CMK (cell line): ENCODE measurements around the gene SUPT5H.

Source experiments
- DNase-seq: peaks from one replicate; pipeline ENCODE4 v3.0.0-alpha.2; 2010; ENCODE audit warnings: low read depth

SUPT5H gene

GRCh38 chr19:39497996-39498797 lies 52.8 kb downstream of the SUPT5H start:
- no peak for DNase-seq

- no peak for DNase-seq
Observed at GRCh38 chr19:39498798-39499642, 53.6 kb downstream of the SUPT5H start, which contains the start of gene DLL3. Gene DLL3, plus strand, starts transcription at chr19:39498947. Its CDS starts 28 bp downstream, at chr19:39498975.

GRCh38 chr19:39499932-39500331 lies 54.5 kb downstream of the SUPT5H start:
- no peak for DNase-seq

- no peak for DNase-seq
Observed at GRCh38 chr19:39500543-39500942, 55.2 kb downstream of the SUPT5H start.

GRCh38 chr19:39501340-39501739 lies 56.0 kb downstream of the SUPT5H start:
- DNase-seq: no peak

GRCh38 chr19:39502640-39503417 lies 57.4 kb downstream of the SUPT5H start:
- peak; percentile 69 for DNase-seq

- no peak for DNase-seq
Observed at GRCh38 chr19:39506598-39506943, 61.2 kb downstream of the SUPT5H start.

- DNase-seq: peak; percentile 62
Observed at GRCh38 chr19:39506944-39507714, 61.7 kb downstream of the SUPT5H start.

GRCh38 chr19:39507715-39508364 lies 62.5 kb downstream of the SUPT5H start:
- no peak for DNase-seq

- no peak for DNase-seq
Observed at GRCh38 chr19:39508629-39509028, 63.2 kb downstream of the SUPT5H start.

- no peak for DNase-seq
Observed at GRCh38 chr19:39509233-39509632, 63.9 kb downstream of the SUPT5H start.

- no peak for DNase-seq
Observed at GRCh38 chr19:39512988-39513387, 67.6 kb downstream of the SUPT5H start.

- no peak for DNase-seq
Observed at GRCh38 chr19:39514840-39515550, 69.6 kb downstream of the SUPT5H start, which contains the start of gene SELENOV. Gene SELENOV, plus strand, starts transcription at chr19:39515139. Its CDS starts 74 bp downstream, at chr19:39515213.

GRCh38 chr19:39515551-39516191 lies 70.3 kb downstream of the SUPT5H start:
- DNase-seq: no peak

- DNase-seq: no peak
Observed at GRCh38 chr19:39516270-39516669, 70.9 kb downstream of the SUPT5H start.

- DNase-seq: no peak
Observed at GRCh38 chr19:39517432-39517831, 72.0 kb downstream of the SUPT5H start.

- no peak for DNase-seq
Observed at GRCh38 chr19:39518458-39518857, 73.1 kb downstream of the SUPT5H start.

GRCh38 chr19:39518975-39519374 lies 73.6 kb downstream of the SUPT5H start:
- no peak for DNase-seq

- no peak for DNase-seq
Observed at GRCh38 chr19:39520541-39521484, 75.4 kb downstream of the SUPT5H start.
